Natural killer cell treated with Interleukin-12 subunit alpha and Interleukin-12 subunit beta and Interleukin-15 and Interleukin-18, amount 100 ng/mL, for 72 hours (primary cell): Measurements from ENCODE around the gene TRANK1. TPM values are rescaled to one million over a fixed set of nuclear protein-coding genes. Genes with fewer than 3 reads are reported as not detected.

ENCODE experiments used
- ATAC-seq, 2 donors: fragments of 150-1000 bp; cut with Tn5 transposase in 1 of 2; sonication (Bioruptor Pico), chemical (Tn5 transposase) in 1 of 2; 2 replicates each; pipeline ENCODE4 v1.10.0; 2021
- DNase-seq: peaks from one replicate; pipeline ENCODE4 v3.0.0; 2022; ENCODE audit warnings: low spot score
- H3K27ac Mint-ChIP-seq, 2 donors: 1 replicate in 1 of 2; 2 replicates in 1 of 2; pipeline ENCODE4 v1.8.0; 2022; ENCODE audit warnings: mixed read lengths in 2 of 2, mild to moderate bottlenecking in 1 of 2, moderate library complexity in 1 of 2
- H3K27me3 Mint-ChIP-seq, 2 donors: 1 replicate in 1 of 2; 2 replicates in 1 of 2; pipeline ENCODE4 v1.8.0; 2022; ENCODE audit warnings: mixed read lengths in 2 of 2
- H3K36me3 Mint-ChIP-seq: one replicate; pipeline ENCODE4 v1.8.0; 2022; ENCODE audit warnings: mixed read lengths
- H3K4me1 Mint-ChIP-seq, 2 donors: 1 replicate in 1 of 2; 2 replicates in 1 of 2; pipeline ENCODE4 v1.8.0; 2022; ENCODE audit warnings: low read depth in 2 of 2, mixed read lengths in 2 of 2, mild to moderate bottlenecking in 1 of 2
- H3K4me3 Mint-ChIP-seq: one replicate; pipeline ENCODE4 v1.8.0; 2022; ENCODE audit warnings: mixed read lengths
- H3K9me3 Mint-ChIP-seq: 2 replicates; pipeline ENCODE4 v1.8.0; 2022; ENCODE audit warnings: mixed read lengths
- total RNA-seq, 2 donors: library from RNA; stranded (reverse); gene quantifications; one replicate each; pipeline ENCODE4 v1.2.3, GENCODE V29; 2022

TRANK1 gene
- total RNA-seq, 2 donors from 2014 or later = 10.0 to 11.5 TPM

- DNase-seq (no peak), ATAC-seq (no peak)
- Mint-ChIP-seq H3K27me3 (no peaks in the 10 kb centered on the region), H3K36me3 (peaks cover 20% of the 10 kb centered on the region), H3K27ac (no peak overlapping the region), H3K4me1 (peaks cover 4 to 8% of the 10 kb centered on the region in 2 donors), H3K9me3 (no peaks in the 10 kb centered on the region), H3K4me3 (no peak overlapping the region)
Observed at GRCh38 chr3:36852071-36852470, 92.8 kb downstream of the TRANK1 start.

GRCh38 chr3:36850743-36851142, 94.1 kb downstream of the TRANK1 start:
- DNase-seq = no peak
- Mint-ChIP-seq H3K9me3 (no peaks in the 10 kb centered on the region), H3K4me3 (no peak overlapping the region), H3K36me3 (peaks cover 24% of the 10 kb centered on the region), H3K27ac (no peak overlapping the region), H3K4me1 (peaks cover 10 to 11% of the 10 kb centered on the region in 2 donors), H3K27me3 (no peaks in the 10 kb centered on the region)
- no peak for ATAC-seq

GRCh38 chr3:36846406-36846805, 98.4 kb downstream of the TRANK1 start:
- peak overlapping the region in 1 of 2 donors; percentile 46 for H3K27ac Mint-ChIP-seq
- H3K4me3 Mint-ChIP-seq = no peak overlapping the region
- ATAC-seq (no peak), DNase-seq (no peak)
- H3K36me3 Mint-ChIP-seq = peaks cover 33% of the 10 kb centered on the region
- peaks cover 37 to 38% of the 10 kb centered on the region in 2 donors for H3K4me1 Mint-ChIP-seq
- H3K9me3 Mint-ChIP-seq = peaks cover 6% of the 10 kb centered on the region
- no peaks in the 10 kb centered on the region for H3K27me3 Mint-ChIP-seq

- H3K36me3 Mint-ChIP-seq = peaks cover 30% of the 10 kb centered on the region
- H3K4me1 Mint-ChIP-seq = peaks cover 48 to 53% of the 10 kb centered on the region in 2 donors
- H3K27me3 Mint-ChIP-seq = no peaks in the 10 kb centered on the region
- H3K9me3 Mint-ChIP-seq = peaks cover 7% of the 10 kb centered on the region
- peak; percentile 66 for DNase-seq
- H3K27ac Mint-ChIP-seq = peak overlapping the region; percentile 73 to 89
- H3K4me3 Mint-ChIP-seq = peak overlapping the region; percentile 61
- peak; percentile 80 to 83 for ATAC-seq
Observed at GRCh38 chr3:36843065-36844051, 101.5 kb downstream of the TRANK1 start.

DNA sequence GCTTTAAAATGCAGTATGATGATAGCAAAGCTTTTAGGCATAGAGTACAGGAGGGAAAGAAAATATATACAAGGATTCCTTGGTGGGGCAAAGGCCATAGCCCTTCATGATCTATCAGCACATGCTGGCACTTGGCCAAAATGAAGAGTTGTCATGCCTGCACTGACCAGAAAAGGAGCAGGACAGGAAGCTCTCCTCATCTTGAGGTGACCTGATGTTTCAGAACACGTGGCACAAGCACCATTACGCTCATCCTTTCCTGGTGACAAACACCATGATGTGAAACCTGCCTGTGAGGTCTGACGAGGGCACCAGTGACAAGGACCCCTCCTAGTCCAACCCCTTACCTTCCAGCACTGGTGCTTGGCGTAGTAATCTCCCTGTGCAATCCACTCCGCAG, 102.6 kb downstream of the TRANK1 start:
- DNase-seq = peak; percentile 62
- peak; percentile 60 to 74 for ATAC-seq
- Mint-ChIP-seq H3K36me3 (peaks cover 30% of the 10 kb centered on the region), H3K27ac (peak overlapping the region; percentile 73 to 89), H3K4me3 (peak overlapping the region; percentile 61), H3K9me3 (peaks cover 7% of the 10 kb centered on the region), H3K4me1 (peaks cover 48 to 54% of the 10 kb centered on the region in 2 donors), H3K27me3 (no peaks in the 10 kb centered on the region)

DNA sequence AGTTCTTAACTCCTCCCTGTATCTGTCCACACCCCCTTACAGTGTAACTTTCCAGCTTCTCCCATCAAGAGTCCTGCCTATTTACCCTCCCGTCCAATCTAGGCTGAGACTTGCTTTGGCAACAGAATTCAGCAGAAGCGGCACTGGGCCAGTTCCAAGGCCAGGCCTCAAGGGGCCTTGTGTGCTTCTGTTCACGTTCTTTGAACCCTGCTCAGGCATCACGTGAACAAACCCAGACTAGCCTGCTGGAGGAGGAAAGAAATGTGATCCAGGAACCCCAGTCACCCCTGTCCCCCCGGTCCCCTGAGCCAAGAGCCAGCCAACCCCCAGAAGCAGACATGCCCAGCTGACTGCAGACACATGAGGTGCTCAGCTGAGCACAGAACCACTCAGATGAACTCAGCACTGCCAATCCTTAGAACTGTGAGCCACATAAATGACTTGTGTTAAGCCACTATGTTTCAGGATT, 104.4 kb downstream of the TRANK1 start:
- no peaks in the 10 kb centered on the region for H3K27me3 Mint-ChIP-seq
- peak overlapping the region in 1 of 2 donors; percentile 53 for H3K27ac Mint-ChIP-seq
- H3K4me1 Mint-ChIP-seq = peaks cover 41 to 57% of the 10 kb centered on the region in 2 donors
- ATAC-seq = no peak
- no peak overlapping the region for H3K4me3 Mint-ChIP-seq
- peaks cover 7% of the 10 kb centered on the region for H3K9me3 Mint-ChIP-seq
- H3K36me3 Mint-ChIP-seq = peaks cover 24% of the 10 kb centered on the region
- no peak for DNase-seq

GRCh38 chr3:36837089-36837488, 107.8 kb downstream of the TRANK1 start:
- DNase-seq (no peak), ATAC-seq (no peak)
- no peaks in the 10 kb centered on the region for H3K27me3 Mint-ChIP-seq
- H3K9me3 Mint-ChIP-seq = peaks cover 4% of the 10 kb centered on the region
- peaks cover 16% of the 10 kb centered on the region for H3K36me3 Mint-ChIP-seq
- H3K27ac Mint-ChIP-seq = peak overlapping the region in 1 of 2 donors; percentile 64
- peaks cover 18 to 36% of the 10 kb centered on the region in 2 donors for H3K4me1 Mint-ChIP-seq
- H3K4me3 Mint-ChIP-seq = no peak overlapping the region

DNA sequence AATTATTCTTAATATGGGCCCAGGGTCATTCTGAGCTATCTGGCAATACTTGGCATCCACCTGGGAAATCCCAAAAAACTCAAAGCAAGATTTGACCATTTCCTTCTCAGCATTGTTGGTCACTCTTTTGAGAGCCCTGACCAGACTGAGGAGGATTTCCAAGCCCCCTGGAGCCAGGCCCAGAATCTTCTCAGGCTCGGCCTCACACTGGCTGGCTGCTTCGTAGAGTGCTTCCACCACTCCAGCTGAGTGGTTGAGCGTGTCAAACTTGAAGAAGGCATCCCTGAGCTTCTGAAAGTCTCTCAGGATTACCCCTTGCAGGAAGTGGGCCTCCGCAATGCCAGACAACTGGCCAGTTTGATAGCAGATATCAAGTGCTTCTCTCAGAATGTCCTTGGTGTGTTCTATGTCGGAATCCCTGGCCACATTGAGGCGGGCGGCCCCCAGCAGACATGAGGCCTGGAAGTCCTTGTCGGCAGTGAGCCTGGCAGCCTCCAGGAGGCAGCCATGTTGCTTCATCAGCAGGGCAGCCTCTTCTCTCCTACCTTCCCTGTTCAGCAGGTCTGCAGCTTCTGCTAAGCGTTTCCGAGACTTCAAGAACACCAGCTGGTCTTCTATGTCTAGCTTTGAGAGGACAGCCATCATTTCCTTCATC, 111.6 kb downstream of the TRANK1 start:
- DNase-seq (no peak), ATAC-seq (no peak)
- no peaks in the 10 kb centered on the region for H3K36me3 Mint-ChIP-seq
- H3K9me3 Mint-ChIP-seq = no peaks in the 10 kb centered on the region
- H3K27ac Mint-ChIP-seq = no peak overlapping the region
- no peaks in the 10 kb centered on the region for H3K27me3 Mint-ChIP-seq
- no peak overlapping the region for H3K4me3 Mint-ChIP-seq
- peaks cover 0 to 16% of the 10 kb centered on the region in 2 donors for H3K4me1 Mint-ChIP-seq

DNA sequence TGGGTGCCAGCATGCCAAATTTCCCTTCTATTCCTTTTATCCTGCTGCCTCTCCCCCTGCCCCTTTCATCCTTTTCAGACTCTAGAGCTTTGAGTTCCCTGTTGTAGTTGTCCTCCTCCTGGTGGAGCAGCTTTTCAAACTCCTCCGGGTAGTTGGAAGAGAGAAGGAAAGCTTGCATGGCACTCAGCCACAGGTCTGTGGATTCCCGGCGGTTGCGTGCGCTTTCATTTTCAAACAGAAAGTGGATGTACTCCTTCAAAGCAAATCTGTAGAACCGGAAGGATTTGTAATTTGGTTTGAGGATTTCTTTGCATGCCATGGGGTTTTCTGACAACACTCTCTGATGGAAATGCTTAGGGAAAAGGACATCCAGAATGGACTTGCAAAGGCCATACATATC, 112.4 kb downstream of the TRANK1 start:
- DNase-seq (no peak), ATAC-seq (no peak)
- H3K4me1 Mint-ChIP-seq = peaks cover 0 to 16% of the 10 kb centered on the region in 2 donors
- peak overlapping the region in 1 of 2 donors; percentile 23 for H3K27ac Mint-ChIP-seq
- no peak overlapping the region for H3K4me3 Mint-ChIP-seq
- H3K9me3 Mint-ChIP-seq = no peaks in the 10 kb centered on the region
- H3K36me3 Mint-ChIP-seq = no peaks in the 10 kb centered on the region
- no peaks in the 10 kb centered on the region for H3K27me3 Mint-ChIP-seq

GRCh38 chr3:36827133-36827532, 117.7 kb downstream of the TRANK1 start:
- H3K27me3 Mint-ChIP-seq = no peaks in the 10 kb centered on the region
- H3K4me1 Mint-ChIP-seq = peaks cover 0 to 6% of the 10 kb centered on the region in 2 donors
- DNase-seq (no peak), ATAC-seq (no peak)
- H3K4me3 Mint-ChIP-seq = no peak overlapping the region
- no peak overlapping the region for H3K27ac Mint-ChIP-seq
- H3K36me3 Mint-ChIP-seq = no peaks in the 10 kb centered on the region
- H3K9me3 Mint-ChIP-seq = no peaks in the 10 kb centered on the region

DNA sequence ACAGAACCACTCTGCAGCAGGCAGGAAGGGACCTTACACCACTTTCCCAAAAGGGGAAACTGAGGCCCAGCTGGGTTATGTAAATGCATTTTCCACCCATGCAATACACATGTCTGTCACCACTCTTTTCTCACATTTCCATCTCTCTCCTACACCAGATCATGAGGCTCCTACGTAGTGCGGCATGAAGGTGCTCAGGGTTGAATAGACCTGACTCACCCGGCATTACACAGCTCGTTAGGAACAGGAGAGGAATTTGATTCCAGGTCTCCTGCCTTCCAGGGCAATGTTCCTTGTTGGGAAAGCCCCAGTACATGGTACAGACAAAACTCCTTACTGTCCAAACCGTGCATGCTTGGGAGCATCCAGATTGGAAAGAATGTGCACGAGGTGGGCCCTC, 118.6 kb downstream of the TRANK1 start:
- H3K27me3 Mint-ChIP-seq = no peaks in the 10 kb centered on the region
- no peak overlapping the region for H3K27ac Mint-ChIP-seq
- peaks cover 0 to 5% of the 10 kb centered on the region in 2 donors for H3K4me1 Mint-ChIP-seq
- H3K9me3 Mint-ChIP-seq = no peaks in the 10 kb centered on the region
- no peaks in the 10 kb centered on the region for H3K36me3 Mint-ChIP-seq
- ATAC-seq (no peak), DNase-seq (no peak)
- H3K4me3 Mint-ChIP-seq = no peak overlapping the region

DNA sequence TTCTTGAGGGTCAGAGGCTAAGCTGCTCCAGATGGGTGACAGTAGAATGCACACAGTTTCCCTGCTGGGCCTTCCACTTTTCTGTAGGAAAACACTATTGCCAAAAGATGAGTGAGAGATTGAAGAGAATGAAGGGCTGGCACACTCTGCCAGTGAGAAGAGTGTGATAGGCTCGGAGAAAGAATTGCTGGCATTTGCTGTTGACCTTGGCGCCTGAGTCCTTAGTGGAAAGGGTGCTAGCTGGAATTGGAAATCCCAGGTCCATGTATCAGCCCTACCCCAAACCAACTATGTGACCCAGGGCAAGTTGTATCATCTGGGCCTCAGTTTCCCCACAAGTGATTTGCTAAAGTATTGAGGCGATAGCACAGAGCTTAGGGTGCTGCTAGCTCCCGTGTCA, 120.4 kb downstream of the TRANK1 start:
- Mint-ChIP-seq H3K4me3 (no peak overlapping the region), H3K27me3 (no peaks in the 10 kb centered on the region), H3K4me1 (peaks cover 0 to 3% of the 10 kb centered on the region in 2 donors), H3K27ac (no peak overlapping the region), H3K9me3 (no peaks in the 10 kb centered on the region), H3K36me3 (no peaks in the 10 kb centered on the region)
- DNase-seq (no peak), ATAC-seq (no peak)

- H3K9me3 Mint-ChIP-seq = no peaks in the 10 kb centered on the region
- H3K27ac Mint-ChIP-seq = no peak overlapping the region
- no peak overlapping the region for H3K4me3 Mint-ChIP-seq
- peaks cover 0 to 3% of the 10 kb centered on the region in 2 donors for H3K4me1 Mint-ChIP-seq
- no peaks in the 10 kb centered on the region for H3K36me3 Mint-ChIP-seq
- H3K27me3 Mint-ChIP-seq = no peaks in the 10 kb centered on the region
- no peak for ATAC-seq
- DNase-seq = no peak
Observed at GRCh38 chr3:36823806-36824205, 121.0 kb downstream of the TRANK1 start.

GRCh38 chr3:36820083-36820482, 124.8 kb downstream of the TRANK1 start:
- ATAC-seq (no peak), DNase-seq (no peak)
- Mint-ChIP-seq H3K36me3 (no peaks in the 10 kb centered on the region), H3K9me3 (no peaks in the 10 kb centered on the region), H3K4me1 (peaks cover 0 to 3% of the 10 kb centered on the region in 2 donors), H3K4me3 (no peak overlapping the region), H3K27me3 (no peaks in the 10 kb centered on the region), H3K27ac (no peak overlapping the region)
